HepG2 (cell line): Measurements from ENCODE around the gene RIMOC1. TPM values are rescaled to one million over a fixed set of nuclear protein-coding genes. Genes with fewer than 3 reads are reported as not detected.
A peak's percentile ranks its signal among the peaks of the same experiment; 100 is the strongest.

ENCODE experiments used
- AKAP8 ChIP-seq: sonication (generic); formaldehyde crosslinking; IDR thresholded peaks from 2 replicates; pipeline ENCODE4 v1.5.1; 2020; ENCODE audit warnings: mild to moderate bottlenecking, missing genetic modification reagents
- EHMT2 ChIP-seq: fragments of 200-600 bp; sonication (generic); IDR thresholded peaks from 2 replicates; pipeline ENCODE4 v1.7.0; 2017; ENCODE audit warnings: antibody characterized with exemption, low read depth, low read length, borderline replicate concordance
- ETV6 ChIP-seq: sonication (generic); formaldehyde crosslinking; conservative IDR thresholded peaks from 2 replicates; pipeline ENCODE4 v1.4.0; 2020; ENCODE audit warnings: missing genetic modification reagents
- GABPB1 ChIP-seq: IDR thresholded peaks from 2 replicates; pipeline ENCODE4 v1.6.1; 2016; ENCODE audit warnings: mild to moderate bottlenecking, missing genetic modification reagents, moderate library complexity, missing compliant biosample characterization
- MAX ChIP-seq: IDR thresholded peaks from 2 replicates; pipeline ENCODE4 v1.6.1; 2012; ENCODE audit warnings: inconsistent platforms
- NPAS2 ChIP-seq: sonication (generic); formaldehyde crosslinking; IDR thresholded peaks from 2 replicates; pipeline ENCODE4 v1.8.0; 2022; ENCODE audit warnings: mild to moderate bottlenecking, missing genetic modification reagents, borderline replicate concordance
- STAT6 ChIP-seq: sonication (generic); formaldehyde crosslinking; IDR thresholded peaks from 2 replicates; pipeline ENCODE4 v1.4.0; 2020; ENCODE audit warnings: missing genetic modification reagents, mild to moderate bottlenecking, borderline replicate concordance
- THAP7 ChIP-seq: sonication (generic); formaldehyde crosslinking; IDR thresholded peaks from 2 replicates; pipeline ENCODE4 v1.8.1; 2023; ENCODE audit warnings: mild to moderate bottlenecking, missing genetic modification reagents
- ZC3H4 ChIP-seq: sonication (generic); formaldehyde crosslinking; IDR thresholded peaks from 2 replicates; pipeline ENCODE4 v1.4.0; 2020; ENCODE audit warnings: missing genetic modification reagents, borderline replicate concordance
- ZNF777 ChIP-seq: sonication (generic); formaldehyde crosslinking; IDR thresholded peaks from 2 replicates; pipeline ENCODE4 v1.4.0; 2020; ENCODE audit warnings: missing genetic modification reagents
- polyA plus RNA-seq, 8 experiments: library from polyadenylated mRNA; depleted of rRNA in 3 of 8; stranded (reverse) in 7 of 8; unstranded in 1 of 8; fragments of >200 nt; fragmentation: Illumina TruSeq in 4 of 8; extraction: Trizol in 4 of 8; gene quantifications; 2 replicates each; pipeline versions ENCODE4 v1.2.1 to v1.2.3, GENCODE V29; 2011 to 2016; ENCODE audit warnings: low read depth in 4 of 8, missing spikeins in 1 of 8, mixed read lengths in 1 of 8; ENCODE audit not compliant: insufficient read depth in 1 of 8
- total RNA-seq, 5 experiments: library from RNA; depleted of rRNA; stranded (reverse); fragments of >200 nt; fragmentation: Illumina TruSeq; extraction: Trizol; gene quantifications; 2 replicates each; pipeline ENCODE4 v1.2.3, GENCODE V29; 2016; ENCODE audit warnings: low read depth in 1 of 5
- TF ChIP-seq, protein P1 (sequence below): sonication (generic); formaldehyde crosslinking; IDR thresholded peaks from 2 replicates; pipeline ENCODE4 v1.5.1; 2020; ENCODE audit warnings: mild to moderate bottlenecking, missing genetic modification reagents, borderline replicate concordance
- TF ChIP-seq, protein P2 (sequence below): sonication (generic); formaldehyde crosslinking; IDR thresholded peaks from 2 replicates; pipeline ENCODE4 v1.4.0; 2020; ENCODE audit warnings: missing genetic modification reagents

Gene RIMOC1
- total and polyA plus RNA-seq, 2 of the 13 experiments (the other 11 are each of a cell fraction or from before 2014, with no cell fraction given) = 16.3 to 16.9 TPM

- TF ChIP-seq, protein P1, sequence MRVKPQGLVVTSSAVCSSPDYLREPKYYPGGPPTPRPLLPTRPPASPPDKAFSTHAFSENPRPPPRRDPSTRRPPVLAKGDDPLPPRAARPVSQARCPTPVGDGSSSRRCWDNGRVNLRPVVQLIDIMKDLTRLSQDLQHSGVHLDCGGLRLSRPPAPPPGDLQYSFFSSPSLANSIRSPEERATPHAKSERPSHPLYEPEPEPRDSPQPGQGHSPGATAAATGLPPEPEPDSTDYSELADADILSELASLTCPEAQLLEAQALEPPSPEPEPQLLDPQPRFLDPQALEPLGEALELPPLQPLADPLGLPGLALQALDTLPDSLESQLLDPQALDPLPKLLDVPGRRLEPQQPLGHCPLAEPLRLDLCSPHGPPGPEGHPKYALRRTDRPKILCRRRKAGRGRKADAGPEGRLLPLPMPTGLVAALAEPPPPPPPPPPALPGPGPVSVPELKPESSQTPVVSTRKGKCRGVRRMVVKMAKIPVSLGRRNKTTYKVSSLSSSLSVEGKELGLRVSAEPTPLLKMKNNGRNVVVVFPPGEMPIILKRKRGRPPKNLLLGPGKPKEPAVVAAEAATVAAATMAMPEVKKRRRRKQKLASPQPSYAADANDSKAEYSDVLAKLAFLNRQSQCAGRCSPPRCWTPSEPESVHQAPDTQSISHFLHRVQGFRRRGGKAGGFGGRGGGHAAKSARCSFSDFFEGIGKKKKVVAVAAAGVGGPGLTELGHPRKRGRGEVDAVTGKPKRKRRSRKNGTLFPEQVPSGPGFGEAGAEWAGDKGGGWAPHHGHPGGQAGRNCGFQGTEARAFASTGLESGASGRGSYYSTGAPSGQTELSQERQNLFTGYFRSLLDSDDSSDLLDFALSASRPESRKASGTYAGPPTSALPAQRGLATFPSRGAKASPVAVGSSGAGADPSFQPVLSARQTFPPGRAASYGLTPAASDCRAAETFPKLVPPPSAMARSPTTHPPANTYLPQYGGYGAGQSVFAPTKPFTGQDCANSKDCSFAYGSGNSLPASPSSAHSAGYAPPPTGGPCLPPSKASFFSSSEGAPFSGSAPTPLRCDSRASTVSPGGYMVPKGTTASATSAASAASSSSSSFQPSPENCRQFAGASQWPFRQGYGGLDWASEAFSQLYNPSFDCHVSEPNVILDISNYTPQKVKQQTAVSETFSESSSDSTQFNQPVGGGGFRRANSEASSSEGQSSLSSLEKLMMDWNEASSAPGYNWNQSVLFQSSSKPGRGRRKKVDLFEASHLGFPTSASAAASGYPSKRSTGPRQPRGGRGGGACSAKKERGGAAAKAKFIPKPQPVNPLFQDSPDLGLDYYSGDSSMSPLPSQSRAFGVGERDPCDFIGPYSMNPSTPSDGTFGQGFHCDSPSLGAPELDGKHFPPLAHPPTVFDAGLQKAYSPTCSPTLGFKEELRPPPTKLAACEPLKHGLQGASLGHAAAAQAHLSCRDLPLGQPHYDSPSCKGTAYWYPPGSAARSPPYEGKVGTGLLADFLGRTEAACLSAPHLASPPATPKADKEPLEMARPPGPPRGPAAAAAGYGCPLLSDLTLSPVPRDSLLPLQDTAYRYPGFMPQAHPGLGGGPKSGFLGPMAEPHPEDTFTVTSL (CRISPR knock-in tag) = no peak
- TF ChIP-seq EHMT2 (no peak), ETV6 (CRISPR knock-in tag) (no peak), GABPB1 (CRISPR knock-in tag) (peak; percentile 20; the same call in 1 of the 2 replicates), ZC3H4 (CRISPR knock-in tag) (no peak), AKAP8 (no peak), NPAS2 (no peak), ZNF777 (CRISPR knock-in tag) (peak; percentile 41; the same call in 1 of the 2 replicates), STAT6 (CRISPR knock-in tag) (no peak), THAP7 (CRISPR knock-in tag) (peak; percentile 31; the same call in 1 of the 2 replicates), MAX (0 out of 2 replicates have a peak, but pooled peaks have one; percentile 47)
- TF ChIP-seq, protein P2, sequence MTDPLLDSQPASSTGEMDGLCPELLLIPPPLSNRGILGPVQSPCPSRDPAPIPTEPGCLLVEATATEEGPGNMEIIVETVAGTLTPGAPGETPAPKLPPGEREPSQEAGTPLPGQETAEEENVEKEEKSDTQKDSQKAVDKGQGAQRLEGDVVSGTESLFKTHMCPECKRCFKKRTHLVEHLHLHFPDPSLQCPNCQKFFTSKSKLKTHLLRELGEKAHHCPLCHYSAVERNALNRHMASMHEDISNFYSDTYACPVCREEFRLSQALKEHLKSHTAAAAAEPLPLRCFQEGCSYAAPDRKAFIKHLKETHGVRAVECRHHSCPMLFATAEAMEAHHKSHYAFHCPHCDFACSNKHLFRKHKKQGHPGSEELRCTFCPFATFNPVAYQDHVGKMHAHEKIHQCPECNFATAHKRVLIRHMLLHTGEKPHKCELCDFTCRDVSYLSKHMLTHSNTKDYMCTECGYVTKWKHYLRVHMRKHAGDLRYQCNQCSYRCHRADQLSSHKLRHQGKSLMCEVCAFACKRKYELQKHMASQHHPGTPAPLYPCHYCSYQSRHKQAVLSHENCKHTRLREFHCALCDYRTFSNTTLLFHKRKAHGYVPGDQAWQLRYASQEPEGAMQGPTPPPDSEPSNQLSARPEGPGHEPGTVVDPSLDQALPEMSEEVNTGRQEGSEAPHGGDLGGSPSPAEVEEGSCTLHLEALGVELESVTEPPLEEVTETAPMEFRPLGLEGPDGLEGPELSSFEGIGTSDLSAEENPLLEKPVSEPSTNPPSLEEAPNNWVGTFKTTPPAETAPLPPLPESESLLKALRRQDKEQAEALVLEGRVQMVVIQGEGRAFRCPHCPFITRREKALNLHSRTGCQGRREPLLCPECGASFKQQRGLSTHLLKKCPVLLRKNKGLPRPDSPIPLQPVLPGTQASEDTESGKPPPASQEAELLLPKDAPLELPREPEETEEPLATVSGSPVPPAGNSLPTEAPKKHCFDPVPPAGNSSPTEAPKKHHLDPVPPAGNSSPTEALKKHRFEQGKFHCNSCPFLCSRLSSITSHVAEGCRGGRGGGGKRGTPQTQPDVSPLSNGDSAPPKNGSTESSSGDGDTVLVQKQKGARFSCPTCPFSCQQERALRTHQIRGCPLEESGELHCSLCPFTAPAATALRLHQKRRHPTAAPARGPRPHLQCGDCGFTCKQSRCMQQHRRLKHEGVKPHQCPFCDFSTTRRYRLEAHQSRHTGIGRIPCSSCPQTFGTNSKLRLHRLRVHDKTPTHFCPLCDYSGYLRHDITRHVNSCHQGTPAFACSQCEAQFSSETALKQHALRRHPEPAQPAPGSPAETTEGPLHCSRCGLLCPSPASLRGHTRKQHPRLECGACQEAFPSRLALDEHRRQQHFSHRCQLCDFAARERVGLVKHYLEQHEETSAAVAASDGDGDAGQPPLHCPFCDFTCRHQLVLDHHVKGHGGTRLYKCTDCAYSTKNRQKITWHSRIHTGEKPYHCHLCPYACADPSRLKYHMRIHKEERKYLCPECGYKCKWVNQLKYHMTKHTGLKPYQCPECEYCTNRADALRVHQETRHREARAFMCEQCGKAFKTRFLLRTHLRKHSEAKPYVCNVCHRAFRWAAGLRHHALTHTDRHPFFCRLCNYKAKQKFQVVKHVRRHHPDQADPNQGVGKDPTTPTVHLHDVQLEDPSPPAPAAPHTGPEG (CRISPR knock-in tag) = no peak
These were observed 34.2 kb upstream of the RIMOC1 start, which contains the start of gene OXCT1 (continued) for GRCh38 chr5:41869724-41870626.
